Neural progenitor cell (in vitro differentiated cells): ENCODE results near the gene HFM1.

Experiments used
- CTCF ChIP-seq: fragments of 200-600 bp; sonication (generic); IDR thresholded peaks from 2 replicates; pipeline ENCODE4 v1.5.1; 2017; ENCODE audit warnings: antibody characterized with exemption, mild to moderate bottlenecking
- EZH2phosphoT487 ChIP-seq: fragments of 200-600 bp; sonication (generic); IDR thresholded peaks from 2 replicates; pipeline ENCODE4 v1.6.1; 2017; ENCODE audit warnings: antibody characterized with exemption

DNA sequence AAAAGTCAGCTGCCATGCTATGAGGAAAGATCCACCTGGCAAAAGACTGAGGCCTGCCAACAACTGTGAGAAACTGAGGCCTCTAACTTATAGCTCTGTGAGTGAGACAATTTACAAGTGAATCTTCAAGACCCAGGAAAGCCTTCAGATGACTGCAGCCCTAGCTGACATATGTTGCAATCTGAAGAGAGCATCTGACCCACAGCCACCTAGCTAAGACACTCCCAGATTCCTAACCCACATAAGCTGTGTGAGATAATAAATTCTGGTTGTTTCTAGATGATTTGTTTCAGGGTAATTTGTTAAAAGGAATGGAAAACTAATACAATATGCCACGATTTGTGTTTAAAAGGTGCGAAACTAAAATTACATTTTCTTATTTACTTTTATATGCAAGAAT lies 55.1 kb downstream of the HFM1 start:
- TF ChIP-seq CTCF (no peak), EZH2phosphoT487 (no peak)
